ENCODE measurements around the gene ABL1. TPM values are rescaled to one million over a fixed set of nuclear protein-coding genes. Genes with fewer than 3 reads are reported as not detected.

ABL1 gene
- total RNA-seq: 22.5 and 65.1 TPM in 2 replicates

GRCh38 chr9:130834371-130835336 is at the start of gene ABL1:
TSS of gene ABL1 (plus strand) at chr9:130835254. CDS start at chr9:130835447, 193 bp downstream.

GRCh38 chr9:130896233-130897014 is 61.4 kb downstream of the ABL1 start, which contains the start of gene QRFP:
TSS of gene QRFP (minus strand) at chr9:130896812. CDS start at chr9:130893838, 2,974 bp downstream.

Other genes with a start within 250 kb of the ABL1 start
- gene PRDM12, start 170.7 kb upstream of the ABL1 start, total RNA-seq: not detected in 2 replicates
- gene EXOSC2, start 141.5 kb upstream of the ABL1 start, total RNA-seq: 22.0 and 33.6 TPM in 2 replicates
- gene QRFP, start 61.6 kb downstream of the ABL1 start, total RNA-seq: not detected in 2 replicates
- gene FIBCD1, start 104.0 kb downstream of the ABL1 start, total RNA-seq: not detected in 2 replicates
- gene LAMC3, start 173.9 kb downstream of the ABL1 start, total RNA-seq: under 0.01 and 0.50 TPM in 2 replicates

Measured in bladder microvascular endothelial cell (primary cell).